H9 (cell line): ENCODE data around the gene ARL17B. TPM values are rescaled to one million over a fixed set of nuclear protein-coding genes. Genes with fewer than 3 reads are reported as not detected.

Experiments used
- DNase-seq: peaks from one replicate; pipeline ENCODE4 v3.0.0-alpha.2; 2017
- H2AFZ ChIP-seq: one replicate; pipeline ENCODE4 v1.6.1; 2013; ENCODE audit warnings: mild to moderate bottlenecking, low read length, control low read depth, moderate library complexity
- H2AK5ac ChIP-seq: 2 replicates; pipeline ENCODE4 v1.6.1; 2013; ENCODE audit warnings: low read length, control low read depth, mixed read lengths; ENCODE audit not compliant: insufficient read length
- H2BK120ac ChIP-seq: one replicate; pipeline ENCODE4 v1.6.1; 2013; ENCODE audit warnings: low read depth, mild to moderate bottlenecking, low read length, control low read depth, inconsistent platforms; ENCODE audit not compliant: poor library complexity, severe bottlenecking
- H2BK12ac ChIP-seq: 2 replicates; pipeline ENCODE4 v1.6.1; 2013; ENCODE audit warnings: low read length, control low read depth, mixed read lengths, low read depth; ENCODE audit not compliant: insufficient read length
- H2BK15ac ChIP-seq: 2 replicates; pipeline ENCODE4 v1.6.1; 2013; ENCODE audit warnings: low read depth, low read length, control low read depth
- H2BK20ac ChIP-seq: one replicate; pipeline ENCODE4 v1.6.1; 2013; ENCODE audit warnings: low read depth, mild to moderate bottlenecking, low read length, control low read depth, inconsistent platforms; ENCODE audit not compliant: poor library complexity, severe bottlenecking
- H2BK5ac ChIP-seq: 2 replicates; pipeline ENCODE4 v1.6.1; 2013; ENCODE audit warnings: low read length, control low read depth, mixed read lengths; ENCODE audit not compliant: insufficient read length
- H3K14ac ChIP-seq: 2 replicates; pipeline ENCODE4 v1.6.1; 2013; ENCODE audit warnings: low read length, control low read depth; ENCODE audit not compliant: insufficient read depth
- H3K18ac ChIP-seq: 2 replicates; pipeline ENCODE4 v1.6.1; 2013; ENCODE audit warnings: low read depth, mild to moderate bottlenecking, mixed read lengths, low read length, control low read depth; ENCODE audit not compliant: insufficient read length
- H3K23ac ChIP-seq: 2 replicates; pipeline ENCODE4 v1.6.1; 2013; ENCODE audit warnings: low read length, control low read depth, mixed read lengths, low read depth; ENCODE audit not compliant: insufficient read length
- H3K23me2 ChIP-seq: 2 replicates; pipeline ENCODE4 v1.6.1; 2013; ENCODE audit warnings: low read depth, mild to moderate bottlenecking, mixed read lengths, low read length, control low read depth; ENCODE audit not compliant: insufficient read length, poor library complexity, severe bottlenecking
- H3K27ac ChIP-seq: 2 replicates; pipeline ENCODE4 v1.5.1; 2013; ENCODE audit warnings: low read length, control low read depth, mixed read lengths, low read depth; ENCODE audit not compliant: insufficient read length
- H3K27me3 ChIP-seq: 2 replicates; pipeline ENCODE4 v1.6.1; 2013; ENCODE audit warnings: low read length, control low read depth, inconsistent platforms; ENCODE audit not compliant: insufficient read depth
- H3K4ac ChIP-seq: 2 replicates; pipeline ENCODE4 v1.6.1; 2013; ENCODE audit warnings: low read depth, mild to moderate bottlenecking, control low read depth, inconsistent platforms, low read length, moderate library complexity
- H3K4me1 ChIP-seq: 2 replicates; pipeline ENCODE4 v1.6.1; 2013; ENCODE audit warnings: low read length, control low read depth, inconsistent platforms; ENCODE audit not compliant: insufficient read depth
- H3K4me2 ChIP-seq: 2 replicates; pipeline ENCODE4 v1.6.1; 2013; ENCODE audit warnings: low read length, control low read depth, mixed read lengths; ENCODE audit not compliant: insufficient read length, insufficient read depth
- H3K56ac ChIP-seq: 2 replicates; pipeline ENCODE4 v1.6.1; 2013; ENCODE audit warnings: low read depth, mild to moderate bottlenecking, mixed read lengths, low read length, control low read depth; ENCODE audit not compliant: insufficient read length
- H3K79me1 ChIP-seq: 2 replicates; pipeline ENCODE4 v1.6.1; 2013; ENCODE audit warnings: low read depth, mild to moderate bottlenecking, moderate library complexity, low read length, control low read depth, inconsistent platforms; ENCODE audit not compliant: insufficient read depth, poor library complexity, severe bottlenecking
- H3K79me2 ChIP-seq: 2 replicates; pipeline ENCODE4 v1.6.1; 2013; ENCODE audit warnings: low read length, control low read depth, inconsistent platforms; ENCODE audit not compliant: insufficient read depth
- H3K9ac ChIP-seq: 2 replicates; pipeline ENCODE4 v1.6.1; 2013; ENCODE audit warnings: low read length, control low read depth, mixed read lengths; ENCODE audit not compliant: insufficient read length; ENCODE audit errors: extremely low read depth
- H3K9me3 ChIP-seq: one replicate; pipeline ENCODE4 v1.6.1; 2013; ENCODE audit warnings: low read depth, low read length, inconsistent platforms; ENCODE audit not compliant: control insufficient read depth
- H3T11ph ChIP-seq: one replicate; pipeline ENCODE4 v1.6.1; 2013; ENCODE audit warnings: mild to moderate bottlenecking, low read length, control low read depth, inconsistent platforms
- H4K20me1 ChIP-seq: one replicate; pipeline ENCODE4 v1.6.1; 2013; ENCODE audit not compliant: control insufficient read depth, insufficient read length, insufficient read depth
- H4K5ac ChIP-seq: 2 replicates; pipeline ENCODE4 v1.6.1; 2013; ENCODE audit warnings: low read depth, mild to moderate bottlenecking, mixed read lengths, low read length, control low read depth; ENCODE audit not compliant: insufficient read length
- H4K8ac ChIP-seq: replicated peaks from 2 replicates; pipeline ENCODE4 v1.6.1; 2013; ENCODE audit warnings: low read length, control low read depth, mixed read lengths, low read depth; ENCODE audit not compliant: insufficient read length
- H4K91ac ChIP-seq: 2 replicates; pipeline ENCODE4 v1.6.1; 2013; ENCODE audit warnings: low read depth, mild to moderate bottlenecking, moderate library complexity, mixed read lengths, low read length, control low read depth; ENCODE audit not compliant: insufficient read length
- H3K27ac Mint-ChIP-seq, 3 experiments: 2 replicates in 2 of 3; 3 replicates in 1 of 3; pipeline ENCODE4 v1.8.0; 2020 to 2021; ENCODE audit warnings: mixed read lengths in 3 of 3, mild to moderate bottlenecking in 1 of 3, moderate library complexity in 1 of 3
- H3K27me3 Mint-ChIP-seq: 2 replicates; pipeline ENCODE4 v1.8.0; 2021; ENCODE audit warnings: low read depth, mild to moderate bottlenecking, moderate library complexity, mixed read lengths
- H3K36me3 Mint-ChIP-seq, 3 experiments: 2 replicates in 2 of 3; 3 replicates in 1 of 3; pipeline ENCODE4 v1.8.0; 2020 to 2021; ENCODE audit warnings: low read depth in 3 of 3, mixed read lengths in 3 of 3; ENCODE audit not compliant: insufficient read depth in 1 of 3
- H3K4me1 Mint-ChIP-seq, 2 experiments: 2 replicates each; pipeline ENCODE4 v1.8.0; 2020; ENCODE audit warnings: mixed read lengths in 2 of 2
- H3K4me3 Mint-ChIP-seq, 2 experiments: 2 replicates in 1 of 2; 3 replicates in 1 of 2; pipeline ENCODE4 v1.8.0; 2020 to 2021; ENCODE audit warnings: mild to moderate bottlenecking in 2 of 2, mixed read lengths in 2 of 2, moderate library complexity in 1 of 2
- H3K9me3 Mint-ChIP-seq, 2 experiments: 2 replicates in 1 of 2; 3 replicates in 1 of 2; pipeline ENCODE4 v1.8.0; 2020; ENCODE audit warnings: mild to moderate bottlenecking in 2 of 2, mixed read lengths in 2 of 2, moderate library complexity in 1 of 2
- WGBS: extraction: QIAGEN DNeasy Blood & Tissue Kit; methylation state at CpG from one replicate; pipeline ENCODE4 v1.1.7; 2013; ENCODE audit warnings: missing lambda C conversion rate, low lambda C conversion rate, mixed read lengths; ENCODE audit not compliant: insufficient read length; ENCODE audit errors: extremely low coverage; 5-methylcytosine and 5-hydroxymethylcytosine counted together
- total RNA-seq: library from RNA; stranded (reverse); gene quantifications from 2 replicates; pipeline ENCODE4 v1.2.1, GENCODE V29; 2021
- TF ChIP-seq, protein P1 (sequence below): fragments of 200-600 bp; sonication (generic); conservative IDR thresholded peaks from 3 replicates; pipeline ENCODE4 v1.8.0; 2021; ENCODE audit warnings: antibody characterized with exemption, mild to moderate bottlenecking

ARL17B gene
- total RNA-seq, 1 experiment from 2014 or later, result 10.8 TPM

- Histone ChIP-seq H2AFZ (no peak overlapping the region), H4K5ac (no peak overlapping the region), H3T11ph (no peak overlapping the region), H3K27ac (no peak overlapping the region), H2AK5ac (no peak overlapping the region), H3K79me1 (peaks cover 2% of the 10 kb centered on the region), H4K8ac (no peak overlapping the region), H3K4me2 (no peak overlapping the region), H3K23ac (no peak overlapping the region), H3K4ac (no peak overlapping the region), H3K9ac (no peak overlapping the region), H2BK5ac (no peak overlapping the region), H2BK12ac (no peak overlapping the region), H3K14ac (no peak overlapping the region), H2BK120ac (no peak overlapping the region), H3K56ac (no peak overlapping the region), H3K18ac (no peak overlapping the region), H3K4me1 (no peaks in the 10 kb centered on the region), H3K9me3 (no peaks in the 10 kb centered on the region), H2BK15ac (no peak overlapping the region), H3K79me2 (no peaks in the 10 kb centered on the region), H3K27me3 (peaks cover 18% of the 10 kb centered on the region; the same call in 1 of the 2 replicates), H2BK20ac (no peak overlapping the region), H4K20me1 (no peaks in the 10 kb centered on the region), H4K91ac (no peak overlapping the region), H3K23me2 (peaks cover 14% of the 10 kb centered on the region)
- no peaks in the 10 kb centered on the region; a peak in 1 of 5 replicates for H3K9me3 Mint-ChIP-seq
- TF ChIP-seq, protein P1, sequence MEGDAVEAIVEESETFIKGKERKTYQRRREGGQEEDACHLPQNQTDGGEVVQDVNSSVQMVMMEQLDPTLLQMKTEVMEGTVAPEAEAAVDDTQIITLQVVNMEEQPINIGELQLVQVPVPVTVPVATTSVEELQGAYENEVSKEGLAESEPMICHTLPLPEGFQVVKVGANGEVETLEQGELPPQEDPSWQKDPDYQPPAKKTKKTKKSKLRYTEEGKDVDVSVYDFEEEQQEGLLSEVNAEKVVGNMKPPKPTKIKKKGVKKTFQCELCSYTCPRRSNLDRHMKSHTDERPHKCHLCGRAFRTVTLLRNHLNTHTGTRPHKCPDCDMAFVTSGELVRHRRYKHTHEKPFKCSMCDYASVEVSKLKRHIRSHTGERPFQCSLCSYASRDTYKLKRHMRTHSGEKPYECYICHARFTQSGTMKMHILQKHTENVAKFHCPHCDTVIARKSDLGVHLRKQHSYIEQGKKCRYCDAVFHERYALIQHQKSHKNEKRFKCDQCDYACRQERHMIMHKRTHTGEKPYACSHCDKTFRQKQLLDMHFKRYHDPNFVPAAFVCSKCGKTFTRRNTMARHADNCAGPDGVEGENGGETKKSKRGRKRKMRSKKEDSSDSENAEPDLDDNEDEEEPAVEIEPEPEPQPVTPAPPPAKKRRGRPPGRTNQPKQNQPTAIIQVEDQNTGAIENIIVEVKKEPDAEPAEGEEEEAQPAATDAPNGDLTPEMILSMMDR, result no peak
- no peak overlapping the region for H3K27ac Mint-ChIP-seq
- H3K4me3 Mint-ChIP-seq, result no peak overlapping the region
- DNase-seq, result peak; percentile 38
- no CpG with 5 or more reads among the region's 5 CpGs for WGBS
- H3K4me1 Mint-ChIP-seq, result peaks cover 10 to 13% of the 10 kb centered on the region in 2 experiments
- no peaks in the 10 kb centered on the region for H3K36me3 Mint-ChIP-seq
- H3K27me3 Mint-ChIP-seq, result peaks cover 72% of the 10 kb centered on the region
Measured at GRCh38 chr17:46270032-46270431, 91.5 kb downstream of the ARL17B start.
